Skeletal muscle satellite cell (primary cell): Measurements from ENCODE around the gene WWOX.

Experiments
- H3K27me3 ChIP-seq: 2 replicates; pipeline ENCODE4 v1.7.0; 2013; ENCODE audit warnings: low read length; ENCODE audit not compliant: control insufficient read depth, insufficient read depth
- H3K36me3 ChIP-seq: 2 replicates; pipeline ENCODE4 v1.7.0; 2013; ENCODE audit warnings: mild to moderate bottlenecking, control low read depth, low read length; ENCODE audit not compliant: insufficient read depth
- H3K4me1 ChIP-seq: 2 replicates; pipeline ENCODE4 v1.7.0; 2013; ENCODE audit warnings: low read length; ENCODE audit not compliant: control insufficient read depth, insufficient read depth
- H3K4me2 ChIP-seq: 2 replicates; pipeline ENCODE4 v1.7.0; 2013; ENCODE audit warnings: mild to moderate bottlenecking, low read length
- H3K4me3 ChIP-seq: 2 replicates; pipeline ENCODE4 v1.7.0; 2013; ENCODE audit warnings: low read length
- H3K9ac ChIP-seq: 2 replicates; pipeline ENCODE4 v1.7.0; 2013; ENCODE audit warnings: mild to moderate bottlenecking, low read depth, low read length, moderate library complexity
- H3K9me3 ChIP-seq: replicated peaks from 2 replicates; pipeline ENCODE4 v1.7.0; 2013; ENCODE audit warnings: mild to moderate bottlenecking, control low read depth, low read length

Gene WWOX

GRCh38 chr16:78292844-78293380, 193.5 kb downstream of the WWOX start:
- Histone ChIP-seq H3K9ac (no peak overlapping the region), H3K4me3 (no peak overlapping the region), H3K4me1 (no peaks in the 10 kb centered on the region), H3K4me2 (no peak overlapping the region), H3K27me3 (no peaks in the 10 kb centered on the region), H3K36me3 (no peaks in the 10 kb centered on the region), H3K9me3 (no peaks in the 10 kb centered on the region)

- Histone ChIP-seq H3K36me3 (no peaks in the 10 kb centered on the region), H3K4me1 (no peaks in the 10 kb centered on the region), H3K9me3 (no peaks in the 10 kb centered on the region), H3K4me2 (no peak overlapping the region), H3K9ac (no peak overlapping the region), H3K4me3 (no peak overlapping the region), H3K27me3 (no peaks in the 10 kb centered on the region)
Observed at GRCh38 chr16:78294538-78295225, 195.2 kb downstream of the WWOX start.

- Histone ChIP-seq H3K36me3 (no peaks in the 10 kb centered on the region), H3K9ac (no peak overlapping the region), H3K27me3 (no peaks in the 10 kb centered on the region), H3K4me3 (no peak overlapping the region), H3K4me2 (no peak overlapping the region), H3K9me3 (no peaks in the 10 kb centered on the region), H3K4me1 (no peaks in the 10 kb centered on the region)
Observed at GRCh38 chr16:78297066-78297666, 197.7 kb downstream of the WWOX start.

GRCh38 chr16:78298986-78299385, 199.5 kb downstream of the WWOX start:
- H3K9me3 ChIP-seq, result no peaks in the 10 kb centered on the region
- no peaks in the 10 kb centered on the region for H3K27me3 ChIP-seq
- no peak overlapping the region for H3K9ac ChIP-seq
- H3K4me3 ChIP-seq, result no peak overlapping the region
- no peak overlapping the region for H3K4me2 ChIP-seq
- no peaks in the 10 kb centered on the region for H3K36me3 ChIP-seq
- H3K4me1 ChIP-seq, result no peaks in the 10 kb centered on the region

- Histone ChIP-seq H3K9ac (no peak overlapping the region), H3K27me3 (no peaks in the 10 kb centered on the region), H3K4me2 (no peak overlapping the region), H3K9me3 (no peaks in the 10 kb centered on the region), H3K4me3 (no peak overlapping the region), H3K4me1 (no peaks in the 10 kb centered on the region), H3K36me3 (no peaks in the 10 kb centered on the region)
Observed at GRCh38 chr16:78300469-78300868, 201.0 kb downstream of the WWOX start.

- Histone ChIP-seq H3K9ac (no peak overlapping the region), H3K4me2 (no peak overlapping the region), H3K4me1 (no peaks in the 10 kb centered on the region), H3K9me3 (no peaks in the 10 kb centered on the region), H3K36me3 (no peaks in the 10 kb centered on the region), H3K27me3 (no peaks in the 10 kb centered on the region), H3K4me3 (no peak overlapping the region)
Observed at GRCh38 chr16:78303946-78304345, 204.5 kb downstream of the WWOX start.

- no peaks in the 10 kb centered on the region for H3K9me3 ChIP-seq
- no peaks in the 10 kb centered on the region for H3K4me1 ChIP-seq
- H3K4me2 ChIP-seq, result no peak overlapping the region
- no peaks in the 10 kb centered on the region for H3K27me3 ChIP-seq
- no peak overlapping the region for H3K9ac ChIP-seq
- no peak overlapping the region for H3K4me3 ChIP-seq
- no peaks in the 10 kb centered on the region for H3K36me3 ChIP-seq
Observed at GRCh38 chr16:78306361-78306760, 206.9 kb downstream of the WWOX start.

- Histone ChIP-seq H3K4me1 (no peaks in the 10 kb centered on the region), H3K36me3 (no peaks in the 10 kb centered on the region), H3K4me2 (no peak overlapping the region), H3K4me3 (no peak overlapping the region), H3K9ac (no peak overlapping the region), H3K9me3 (no peaks in the 10 kb centered on the region), H3K27me3 (no peaks in the 10 kb centered on the region)
Observed at GRCh38 chr16:78307824-78308528, 208.5 kb downstream of the WWOX start.

GRCh38 chr16:78309763-78310162, 210.3 kb downstream of the WWOX start:
- H3K4me2 ChIP-seq, result no peak overlapping the region
- no peaks in the 10 kb centered on the region for H3K27me3 ChIP-seq
- H3K9ac ChIP-seq, result no peak overlapping the region
- no peaks in the 10 kb centered on the region for H3K4me1 ChIP-seq
- no peaks in the 10 kb centered on the region for H3K9me3 ChIP-seq
- H3K4me3 ChIP-seq, result no peak overlapping the region
- no peaks in the 10 kb centered on the region for H3K36me3 ChIP-seq

GRCh38 chr16:78310196-78310595, 210.7 kb downstream of the WWOX start:
- Histone ChIP-seq H3K4me2 (no peak overlapping the region), H3K36me3 (no peaks in the 10 kb centered on the region), H3K9me3 (no peaks in the 10 kb centered on the region), H3K4me1 (no peaks in the 10 kb centered on the region), H3K27me3 (no peaks in the 10 kb centered on the region), H3K9ac (no peak overlapping the region), H3K4me3 (no peak overlapping the region)

- Histone ChIP-seq H3K9me3 (no peaks in the 10 kb centered on the region), H3K4me2 (no peak overlapping the region)
Observed at GRCh38 chr16:78310990-78311561, 211.6 kb downstream of the WWOX start.

More at GRCh38 chr16:78310990-78311561, 211.6 kb downstream of the WWOX start:
- no peaks in the 10 kb centered on the region for H3K27me3 ChIP-seq
- H3K36me3 ChIP-seq, result no peaks in the 10 kb centered on the region
- no peak overlapping the region for H3K4me3 ChIP-seq
- H3K9ac ChIP-seq, result no peak overlapping the region
- no peaks in the 10 kb centered on the region for H3K4me1 ChIP-seq
